ENCODE measurements around the gene GUCY1A2. TPM values are rescaled to one million over a fixed set of nuclear protein-coding genes. Genes with fewer than 3 reads are reported as not detected.
"Not testable (repeated sequence)": the region's sequence is repeated elsewhere in the genome, so short reads cannot be mapped to it uniquely, and the experiment has no call there.

GUCY1A2 gene
- total RNA-seq, 2 donors from 2014 or later: not detected

DNA sequence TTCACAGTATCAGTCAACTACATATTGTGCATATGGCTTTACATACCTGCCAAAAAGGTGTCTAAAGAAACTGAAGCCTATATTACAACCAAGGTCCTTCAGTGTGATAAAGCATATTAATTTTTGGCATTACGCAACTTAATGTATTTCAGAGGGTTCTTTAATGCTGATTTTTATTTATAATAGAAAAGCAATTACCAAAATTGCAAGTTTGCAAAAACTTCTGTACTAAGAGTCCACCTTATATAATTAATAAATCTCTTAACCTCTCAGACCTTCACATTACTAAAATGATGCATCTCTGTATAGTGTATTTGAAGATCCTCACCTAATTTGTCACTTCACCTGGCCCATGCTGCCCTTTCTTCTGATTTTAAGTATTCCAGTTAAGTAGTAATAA, 128.6 kb downstream of the GUCY1A2 start:
- no peaks in the 10 kb centered on the region for H3K4me1 Mint-ChIP-seq (ENCODE audit: low read depth)
- H3K36me3 Mint-ChIP-seq (ENCODE audit: insufficient read depth in 2 of 2): peaks cover 0 to 1% of the 10 kb centered on the region in 2 donors
- H3K27me3 Mint-ChIP-seq (ENCODE audit: low read depth): no peaks in the 10 kb centered on the region
- H3K27ac Mint-ChIP-seq: no peak overlapping the region
- DNase-seq (no peak), ATAC-seq (replicated peaks in 1 of 2) (no peak)
- peaks cover 2 to 8% of the 10 kb centered on the region in 2 donors for H3K9me3 Mint-ChIP-seq
- H3K4me3 Mint-ChIP-seq: no peak overlapping the region

DNA sequence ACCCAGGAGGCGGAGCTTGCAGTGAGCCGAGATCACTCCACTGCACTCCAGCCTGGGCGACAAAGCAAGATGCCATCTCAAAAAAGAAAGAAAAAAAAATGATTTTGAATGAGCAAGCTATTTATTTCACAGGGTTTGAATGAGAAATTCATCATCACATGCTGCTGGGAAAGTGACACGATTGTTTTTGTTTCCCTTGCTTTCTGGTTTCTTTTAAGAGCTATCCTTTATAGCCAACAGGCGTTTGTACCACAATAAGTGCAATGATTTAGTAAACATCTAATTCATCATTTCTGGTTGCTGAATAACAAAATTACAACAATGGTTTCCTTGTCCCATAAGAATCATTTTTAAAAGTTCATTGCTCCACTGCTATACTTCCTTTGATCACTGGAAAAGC, 129.9 kb downstream of the GUCY1A2 start:
- Mint-ChIP-seq H3K4me1 (ENCODE audit: low read depth) (no peaks in the 10 kb centered on the region), H3K9me3 (peaks cover 10 to 16% of the 10 kb centered on the region in 2 donors), H3K36me3 (ENCODE audit: insufficient read depth in 2 of 2) (peaks cover 0 to 1% of the 10 kb centered on the region in 2 donors), H3K27me3 (ENCODE audit: low read depth) (no peaks in the 10 kb centered on the region), H3K4me3 (no peak overlapping the region), H3K27ac (no peak overlapping the region)
- no peak for ATAC-seq (replicated peaks in 1 of 2)
- no peak for DNase-seq

DNA sequence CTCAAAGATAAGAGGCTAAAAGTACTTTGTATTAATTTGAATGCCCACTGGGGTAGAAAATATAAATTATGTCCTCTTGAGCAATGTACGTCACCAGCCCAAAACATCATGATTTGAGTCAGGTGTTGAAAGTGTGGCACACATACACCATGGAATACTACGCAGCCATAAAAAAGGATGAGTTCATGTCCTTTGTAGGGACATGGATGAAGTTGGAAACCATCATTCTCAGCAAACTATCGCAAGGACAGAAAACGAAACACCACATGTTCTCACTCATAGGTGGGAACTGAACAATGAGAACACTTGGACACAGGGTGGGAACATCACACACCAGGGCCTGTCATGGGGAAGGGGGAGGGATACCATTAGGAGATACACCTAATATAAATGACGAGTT, 134.6 kb downstream of the GUCY1A2 start:
- H3K9me3 Mint-ChIP-seq: peaks cover 17 to 19% of the 10 kb centered on the region in 2 donors
- H3K36me3 Mint-ChIP-seq (ENCODE audit: insufficient read depth in 2 of 2); H3K4me3 Mint-ChIP-seq; H3K4me1 Mint-ChIP-seq (ENCODE audit: low read depth); DNase-seq; ATAC-seq (replicated peaks in 1 of 2); H3K27me3 Mint-ChIP-seq (ENCODE audit: low read depth); H3K27ac Mint-ChIP-seq: not testable (repeated sequence)

DNA sequence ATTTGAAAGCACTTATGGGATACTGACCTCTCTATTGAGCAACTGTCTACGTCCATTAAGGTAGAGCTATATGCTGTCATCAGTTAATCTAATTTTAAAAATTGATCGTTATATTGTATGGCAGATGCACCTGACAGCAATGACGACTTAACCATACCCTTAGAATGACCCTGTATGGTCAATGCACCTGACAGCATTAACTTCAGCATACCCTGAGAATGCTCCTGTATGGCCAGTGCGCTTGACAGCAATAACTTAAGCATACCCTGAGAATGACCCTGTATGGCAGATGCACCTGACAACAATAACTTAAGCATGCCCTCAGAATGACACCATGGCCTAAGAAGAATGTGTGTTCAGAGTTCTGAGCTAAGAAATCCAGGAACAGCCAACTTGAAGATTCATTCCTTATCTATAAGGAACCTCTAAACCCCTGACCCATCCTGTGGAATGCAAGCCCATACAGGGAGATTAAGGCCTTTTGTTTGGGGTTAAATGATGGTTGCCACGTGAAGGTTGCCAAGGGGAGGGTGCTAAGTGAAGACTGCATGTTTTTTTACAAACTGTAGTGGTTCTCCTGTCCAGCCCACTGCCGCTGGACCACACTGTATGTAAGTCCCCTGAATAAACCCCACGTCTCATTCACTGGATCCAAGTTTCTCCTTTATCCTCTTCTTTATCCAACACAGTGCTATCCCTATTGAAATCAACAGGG, 138.3 kb downstream of the GUCY1A2 start:
- H3K4me1 Mint-ChIP-seq (ENCODE audit: low read depth): no peaks in the 10 kb centered on the region
- H3K27me3 Mint-ChIP-seq (ENCODE audit: low read depth): no peaks in the 10 kb centered on the region
- no peaks in the 10 kb centered on the region for H3K36me3 Mint-ChIP-seq (ENCODE audit: insufficient read depth in 2 of 2)
- DNase-seq (no peak), ATAC-seq (replicated peaks in 1 of 2) (no peak)
- no peak overlapping the region for H3K4me3 Mint-ChIP-seq
- no peak overlapping the region for H3K27ac Mint-ChIP-seq
- peaks cover 16 to 22% of the 10 kb centered on the region in 2 donors for H3K9me3 Mint-ChIP-seq

DNA sequence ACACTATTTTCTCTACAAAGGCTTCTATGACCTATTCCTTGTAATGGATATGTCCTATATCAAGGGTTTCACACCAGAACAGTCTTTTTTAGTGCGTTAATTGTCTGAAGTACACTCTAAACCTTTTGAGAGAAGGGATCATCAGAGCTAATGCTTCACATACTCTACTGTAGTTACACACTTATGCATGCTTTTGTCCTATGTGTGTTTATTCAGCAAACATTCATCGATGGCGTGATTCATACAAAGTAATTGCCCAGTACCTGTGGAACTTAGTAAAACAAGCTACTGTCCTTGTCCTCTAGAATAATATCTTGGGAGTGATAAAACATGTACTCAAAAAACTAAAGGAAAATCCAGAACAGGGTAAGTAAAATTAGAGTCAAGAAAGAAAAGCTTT, 139.2 kb downstream of the GUCY1A2 start:
- peaks cover 12 to 18% of the 10 kb centered on the region in 2 donors for H3K9me3 Mint-ChIP-seq
- no peak overlapping the region for H3K4me3 Mint-ChIP-seq
- H3K36me3 Mint-ChIP-seq (ENCODE audit: insufficient read depth in 2 of 2): no peaks in the 10 kb centered on the region
- no peaks in the 10 kb centered on the region for H3K27me3 Mint-ChIP-seq (ENCODE audit: low read depth)
- ATAC-seq (replicated peaks in 1 of 2) (no peak), DNase-seq (no peak)
- H3K27ac Mint-ChIP-seq: no peak overlapping the region
- H3K4me1 Mint-ChIP-seq (ENCODE audit: low read depth): no peaks in the 10 kb centered on the region

DNA sequence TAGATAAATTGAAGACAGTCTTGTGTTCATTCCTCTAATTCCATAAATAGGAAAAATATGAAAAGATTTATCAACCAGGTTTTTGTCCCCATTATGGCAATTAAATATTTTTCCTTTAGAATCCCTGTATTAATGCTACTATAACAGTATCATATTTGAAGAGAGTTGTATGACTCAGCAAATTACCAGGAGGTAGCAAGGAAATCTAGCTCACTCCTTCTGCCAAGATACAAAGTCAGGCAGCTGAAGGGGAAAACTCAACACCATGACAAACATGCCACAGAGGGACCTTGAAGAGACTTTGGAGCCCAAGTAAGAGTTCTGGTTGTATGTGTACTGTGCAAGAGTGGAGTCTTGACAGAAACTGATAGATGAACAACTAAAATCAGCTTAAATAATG, 143.3 kb downstream of the GUCY1A2 start:
- ATAC-seq (replicated peaks in 1 of 2): no peak
- no peaks in the 10 kb centered on the region for H3K36me3 Mint-ChIP-seq (ENCODE audit: insufficient read depth in 2 of 2)
- DNase-seq: no peak

DNA sequence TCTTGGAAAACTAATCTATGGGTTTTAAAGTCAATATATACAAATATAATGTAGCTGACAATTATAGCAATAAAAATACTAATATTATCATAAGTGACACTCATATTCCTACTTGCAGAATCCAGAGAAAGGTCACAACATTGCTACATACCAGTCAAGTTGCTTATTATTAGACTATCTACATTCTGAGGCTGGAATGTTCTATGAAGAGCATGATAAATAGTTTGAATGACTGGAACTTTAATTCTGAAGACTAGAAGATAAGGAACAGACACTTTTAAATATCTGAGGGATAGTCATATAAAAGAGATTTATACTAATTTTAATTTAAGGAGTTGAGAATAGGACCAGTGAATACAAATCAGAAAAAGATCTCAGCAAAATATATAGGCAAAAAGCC, 146.0 kb downstream of the GUCY1A2 start:
- Mint-ChIP-seq H3K9me3 (peaks cover 5 to 7% of the 10 kb centered on the region in 2 donors), H3K4me3 (no peak overlapping the region), H3K27ac (no peak overlapping the region)

More for the DNA sequence above, 143.3 kb downstream of the GUCY1A2 start:
- H3K27me3 Mint-ChIP-seq (ENCODE audit: low read depth): no peaks in the 10 kb centered on the region
- no peaks in the 10 kb centered on the region for H3K4me1 Mint-ChIP-seq (ENCODE audit: low read depth)
- H3K27ac Mint-ChIP-seq: no peak overlapping the region
- H3K9me3 Mint-ChIP-seq: peaks cover 9 to 15% of the 10 kb centered on the region in 2 donors
- no peak overlapping the region for H3K4me3 Mint-ChIP-seq

DNA sequence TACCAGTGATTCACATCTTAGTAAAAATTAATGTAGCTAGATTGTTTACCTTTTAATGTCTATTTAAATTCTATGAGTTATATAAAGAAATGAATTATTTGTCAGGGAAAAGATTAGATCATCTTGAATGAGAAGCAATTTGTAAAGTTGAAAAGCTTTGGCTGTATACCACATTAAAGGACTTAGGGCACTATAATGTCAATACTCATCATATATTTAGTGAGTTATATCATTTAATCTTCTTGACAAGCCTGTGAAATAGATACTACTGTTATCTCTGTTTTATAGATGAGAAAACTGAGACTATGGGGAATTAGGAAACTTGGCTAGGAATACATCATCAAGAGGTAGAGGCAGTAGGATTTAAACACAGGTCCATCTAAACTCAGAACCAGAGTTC, 160.1 kb downstream of the GUCY1A2 start:
- no peaks in the 10 kb centered on the region for H3K4me1 Mint-ChIP-seq (ENCODE audit: low read depth)
- H3K4me3 Mint-ChIP-seq: no peak overlapping the region
- H3K27ac Mint-ChIP-seq: no peak overlapping the region
- peaks cover 4 to 20% of the 10 kb centered on the region in 2 donors for H3K9me3 Mint-ChIP-seq
- ATAC-seq (replicated peaks in 1 of 2): no peak
- H3K36me3 Mint-ChIP-seq (ENCODE audit: insufficient read depth in 2 of 2): no peaks in the 10 kb centered on the region
- no peaks in the 10 kb centered on the region for H3K27me3 Mint-ChIP-seq (ENCODE audit: low read depth)
- DNase-seq: no peak

More for the DNA sequence above, 146.0 kb downstream of the GUCY1A2 start:
- DNase-seq: no peak
- ATAC-seq (replicated peaks in 1 of 2): no peak
- H3K36me3 Mint-ChIP-seq (ENCODE audit: insufficient read depth in 2 of 2): peaks cover 0 to 2% of the 10 kb centered on the region in 2 donors
- H3K4me1 Mint-ChIP-seq (ENCODE audit: low read depth): no peaks in the 10 kb centered on the region
- no peaks in the 10 kb centered on the region for H3K27me3 Mint-ChIP-seq (ENCODE audit: low read depth)

DNA sequence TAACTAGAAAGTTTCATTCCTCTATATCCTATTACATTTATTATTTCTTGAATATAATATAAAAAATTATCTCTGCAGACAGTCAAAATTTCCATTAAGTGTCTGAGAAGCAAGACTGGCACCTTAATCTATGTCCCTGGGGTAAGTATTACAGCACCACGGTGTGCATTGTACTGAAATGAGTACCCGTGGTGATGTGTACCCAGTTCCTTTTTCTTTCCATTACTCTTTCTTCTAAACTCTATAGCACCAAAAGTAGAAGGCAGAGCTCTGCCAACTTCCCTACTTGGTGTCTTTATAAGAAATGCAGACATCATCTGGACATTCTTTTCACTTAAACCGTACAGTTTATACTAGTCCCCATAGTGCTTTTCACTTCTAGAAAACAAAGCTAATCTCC, 161.7 kb downstream of the GUCY1A2 start:
- DNase-seq (no peak), ATAC-seq (replicated peaks in 1 of 2) (no peak)
- Mint-ChIP-seq H3K9me3 (peaks cover 6 to 27% of the 10 kb centered on the region in 2 donors), H3K27ac (no peak overlapping the region), H3K4me3 (no peak overlapping the region), H3K27me3 (ENCODE audit: low read depth) (no peaks in the 10 kb centered on the region), H3K4me1 (ENCODE audit: low read depth) (no peaks in the 10 kb centered on the region), H3K36me3 (ENCODE audit: insufficient read depth in 2 of 2) (no peaks in the 10 kb centered on the region)

DNA sequence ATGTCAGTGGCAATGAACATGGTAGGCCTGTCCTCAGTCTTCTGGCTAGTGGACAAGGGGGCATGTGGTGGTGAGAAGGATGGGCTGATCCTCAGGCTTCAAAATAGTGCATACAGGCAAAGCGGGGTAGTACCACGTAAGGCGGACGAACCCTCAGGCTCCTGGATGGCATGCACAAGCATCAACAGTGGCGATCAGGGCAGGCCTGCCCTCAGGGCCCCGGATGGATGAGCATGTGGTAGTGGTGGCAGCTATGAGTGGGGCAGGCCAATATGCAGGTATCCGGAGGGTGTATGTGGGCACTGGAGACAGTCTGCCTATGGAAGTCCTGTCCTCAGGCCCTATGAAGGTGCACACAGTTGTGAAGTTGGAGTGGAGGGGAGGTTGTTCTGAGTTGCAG, 163.8 kb downstream of the GUCY1A2 start:
- peaks cover 13 to 32% of the 10 kb centered on the region in 2 donors for H3K9me3 Mint-ChIP-seq

DNA sequence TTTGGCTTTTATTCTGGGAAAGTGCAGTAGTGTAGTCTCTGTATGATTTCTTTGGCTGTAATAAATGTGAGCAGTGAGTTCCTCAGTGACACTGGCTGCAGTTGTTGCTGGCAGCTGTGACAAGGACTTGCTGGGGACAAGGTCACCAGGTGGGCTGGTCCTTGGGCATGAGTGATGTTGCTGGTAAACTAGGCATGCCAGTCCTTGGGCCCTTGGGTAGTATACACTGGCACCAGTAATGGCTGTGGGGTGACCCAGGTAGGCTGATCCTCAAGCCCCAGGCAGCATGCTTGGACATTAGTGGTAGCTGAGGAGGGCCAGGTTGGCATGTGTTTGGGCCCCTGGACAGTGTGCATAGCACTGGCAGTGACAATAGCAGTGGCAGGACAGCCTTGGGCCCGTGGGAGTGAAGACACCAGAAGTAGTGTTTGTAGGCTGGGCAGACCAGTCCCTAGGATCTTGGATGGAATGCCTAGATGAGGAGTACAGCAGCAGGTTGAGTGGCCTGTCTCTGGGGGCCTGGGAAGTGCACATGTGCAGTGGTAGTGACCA, 164.3 kb downstream of the GUCY1A2 start:
- no peak overlapping the region for H3K27ac Mint-ChIP-seq
- DNase-seq (no peak), ATAC-seq (replicated peaks in 1 of 2) (no peak)
- H3K4me3 Mint-ChIP-seq: no peak overlapping the region
- H3K4me1 Mint-ChIP-seq (ENCODE audit: low read depth): no peaks in the 10 kb centered on the region
- H3K9me3 Mint-ChIP-seq: peaks cover 13 to 32% of the 10 kb centered on the region in 2 donors
- no peaks in the 10 kb centered on the region for H3K27me3 Mint-ChIP-seq (ENCODE audit: low read depth)
- no peaks in the 10 kb centered on the region for H3K36me3 Mint-ChIP-seq (ENCODE audit: insufficient read depth in 2 of 2)

More for the DNA sequence above, 163.8 kb downstream of the GUCY1A2 start:
- DNase-seq (no peak), ATAC-seq (replicated peaks in 1 of 2) (no peak)
- no peaks in the 10 kb centered on the region for H3K27me3 Mint-ChIP-seq (ENCODE audit: low read depth)
- H3K4me1 Mint-ChIP-seq (ENCODE audit: low read depth): no peaks in the 10 kb centered on the region
- H3K27ac Mint-ChIP-seq: no peak overlapping the region
- no peaks in the 10 kb centered on the region for H3K36me3 Mint-ChIP-seq (ENCODE audit: insufficient read depth in 2 of 2)
- H3K4me3 Mint-ChIP-seq: no peak overlapping the region

DNA sequence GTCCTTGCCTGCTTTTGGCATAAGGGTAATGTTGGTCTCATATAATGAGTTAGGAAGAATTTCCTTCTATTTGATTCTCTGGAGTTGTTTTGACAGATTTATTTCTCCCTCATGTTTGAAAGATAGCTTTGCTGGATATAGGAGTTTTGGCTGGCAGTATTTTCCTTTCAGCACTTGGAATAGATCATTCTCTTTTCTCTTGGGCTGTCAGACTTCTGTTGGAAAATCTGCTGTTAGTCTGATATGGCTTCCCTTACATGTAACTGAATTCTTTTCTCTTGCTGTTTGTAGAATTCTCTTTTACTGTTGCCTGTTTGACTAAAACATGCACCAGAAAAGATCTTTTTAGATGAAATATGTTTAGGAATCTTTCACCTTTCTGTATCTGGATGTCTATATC, 165.5 kb downstream of the GUCY1A2 start:
- no peak overlapping the region for H3K4me3 Mint-ChIP-seq
- no peak overlapping the region for H3K27ac Mint-ChIP-seq
- H3K36me3 Mint-ChIP-seq (ENCODE audit: insufficient read depth in 2 of 2): no peaks in the 10 kb centered on the region
- H3K27me3 Mint-ChIP-seq (ENCODE audit: low read depth): no peaks in the 10 kb centered on the region
- DNase-seq (no peak), ATAC-seq (replicated peaks in 1 of 2) (no peak)
- H3K9me3 Mint-ChIP-seq: peaks cover 13 to 32% of the 10 kb centered on the region in 2 donors
- no peaks in the 10 kb centered on the region for H3K4me1 Mint-ChIP-seq (ENCODE audit: low read depth)

DNA sequence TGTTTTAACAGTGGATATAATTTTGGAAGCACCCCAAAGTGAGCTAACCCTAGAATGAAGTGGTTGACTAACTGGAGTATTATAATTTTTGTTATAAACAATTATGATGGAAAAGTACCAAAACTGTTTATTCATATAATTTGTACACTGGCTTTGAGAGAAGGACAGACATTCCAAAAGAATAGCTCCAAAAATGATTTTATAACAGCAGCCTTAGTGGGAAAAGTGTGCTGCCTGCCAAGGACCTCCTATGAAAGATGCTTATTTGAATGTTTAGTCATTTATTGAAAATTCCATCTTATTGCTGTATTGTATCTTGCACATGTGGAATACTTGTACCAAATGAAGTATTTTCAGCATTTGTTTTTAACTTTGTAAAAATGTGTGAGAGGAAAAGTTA, 169.8 kb downstream of the GUCY1A2 start:
- no peaks in the 10 kb centered on the region for H3K4me1 Mint-ChIP-seq (ENCODE audit: low read depth)
- no peak for ATAC-seq (replicated peaks in 1 of 2)
- H3K4me3 Mint-ChIP-seq: no peak overlapping the region
- no peak overlapping the region for H3K27ac Mint-ChIP-seq
- H3K36me3 Mint-ChIP-seq (ENCODE audit: insufficient read depth in 2 of 2): no peaks in the 10 kb centered on the region
- peaks cover 12 to 18% of the 10 kb centered on the region in 2 donors for H3K9me3 Mint-ChIP-seq
- H3K27me3 Mint-ChIP-seq (ENCODE audit: low read depth): no peaks in the 10 kb centered on the region
- no peak for DNase-seq

DNA sequence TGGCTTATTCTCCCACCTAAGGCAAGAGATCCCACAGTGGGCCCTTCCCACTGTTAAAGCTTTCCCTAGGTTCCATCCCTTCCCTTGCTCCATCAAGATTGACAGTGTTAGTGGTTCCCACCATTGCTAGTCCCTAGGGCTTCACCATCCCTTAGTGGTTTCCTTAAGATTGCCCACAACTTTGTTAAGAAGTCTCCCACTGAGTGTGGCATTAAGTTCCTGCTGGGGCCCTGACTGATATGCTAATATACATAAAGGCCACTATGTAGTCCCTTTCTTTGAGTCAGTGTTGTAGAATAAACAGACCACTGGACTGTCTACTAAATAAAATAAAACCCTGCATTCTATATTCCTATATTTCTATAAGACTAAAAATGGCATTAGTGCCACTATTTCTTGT, 176.1 kb downstream of the GUCY1A2 start:
- H3K9me3 Mint-ChIP-seq: peaks cover 4 to 19% of the 10 kb centered on the region in 2 donors
- no peaks in the 10 kb centered on the region for H3K4me1 Mint-ChIP-seq (ENCODE audit: low read depth)
- no peaks in the 10 kb centered on the region for H3K27me3 Mint-ChIP-seq (ENCODE audit: low read depth)
- DNase-seq (no peak), ATAC-seq (replicated peaks in 1 of 2) (no peak)
- H3K36me3 Mint-ChIP-seq (ENCODE audit: insufficient read depth in 2 of 2): no peaks in the 10 kb centered on the region
- H3K4me3 Mint-ChIP-seq: no peak overlapping the region
- no peak overlapping the region for H3K27ac Mint-ChIP-seq
